ENCODE measurements around the gene SUCLG2.

SUCLG2 gene

GRCh38 chr3:67490658-67491057 lies 163.8 kb downstream of the SUCLG2 start:
- Histone ChIP-seq H3K4me2 (ENCODE audit: low read length) (no peak overlapping the region), H3K27ac (ENCODE audit: low read depth, low read length) (no peak overlapping the region), H3K27me3 (ENCODE audit: control insufficient read depth, low read length) (no peaks in the 10 kb centered on the region), H3K9me2 (replicated peaks; ENCODE audit: control insufficient read depth, low read length) (no peaks in the 10 kb centered on the region), H3F3A (ENCODE audit: control insufficient read depth, insufficient read depth) (no peaks in the 10 kb centered on the region), H3K79me2 (ENCODE audit: control insufficient read depth, low read length) (no peaks in the 10 kb centered on the region), H3K4me1 (ENCODE audit: control insufficient read depth, low read length) (no peaks in the 10 kb centered on the region), H3K36me3 (ENCODE audit: control insufficient read depth, low read length) (peaks cover 22% of the 10 kb centered on the region), H3K4me3 (ENCODE audit: low read length) (no peak overlapping the region), H3K9me3 (ENCODE audit: control insufficient read depth, insufficient read depth, low read length) (no peaks in the 10 kb centered on the region), H4K20me1 (ENCODE audit: control insufficient read depth, insufficient read depth, low read depth, low read length) (no peaks in the 10 kb centered on the region)
- TF ChIP-seq CTCF (IDR thresholded peaks at IDR 0.05; ENCODE audit: low read depth, low read length, poor library complexity, severe bottlenecking) (no peak), EZH2phosphoT487 (IDR thresholded peaks at IDR 0.05; ENCODE audit: borderline replicate concordance, low read length) (no peak)

GRCh38 chr3:67489816-67490215 lies 164.6 kb downstream of the SUCLG2 start:
- H3K9me3 ChIP-seq (ENCODE audit: control insufficient read depth, insufficient read depth, low read length) = no peaks in the 10 kb centered on the region
- TF ChIP-seq EZH2phosphoT487 (IDR thresholded peaks at IDR 0.05; ENCODE audit: borderline replicate concordance, low read length) (no peak), CTCF (IDR thresholded peaks at IDR 0.05; ENCODE audit: low read depth, low read length, poor library complexity, severe bottlenecking) (no peak)
- H3K27ac ChIP-seq (ENCODE audit: low read depth, low read length) = no peak overlapping the region
- no peak overlapping the region for H3K4me3 ChIP-seq (ENCODE audit: low read length)
- H3F3A ChIP-seq (ENCODE audit: control insufficient read depth, insufficient read depth) = no peaks in the 10 kb centered on the region
- H4K20me1 ChIP-seq (ENCODE audit: control insufficient read depth, insufficient read depth, low read depth, low read length) = no peaks in the 10 kb centered on the region
- H3K27me3 ChIP-seq (ENCODE audit: control insufficient read depth, low read length) = no peaks in the 10 kb centered on the region
- no peaks in the 10 kb centered on the region for H3K4me1 ChIP-seq (ENCODE audit: control insufficient read depth, low read length)
- H3K79me2 ChIP-seq (ENCODE audit: control insufficient read depth, low read length) = no peaks in the 10 kb centered on the region
- H3K36me3 ChIP-seq (ENCODE audit: control insufficient read depth, low read length) = peaks cover 16% of the 10 kb centered on the region
- no peak overlapping the region for H3K4me2 ChIP-seq (ENCODE audit: low read length)
- H3K9me2 ChIP-seq (replicated peaks; ENCODE audit: control insufficient read depth, low read length) = no peaks in the 10 kb centered on the region

GRCh38 chr3:67487564-67488114 lies 166.8 kb downstream of the SUCLG2 start:
- Histone ChIP-seq H3K27ac (ENCODE audit: low read depth, low read length) (no peak overlapping the region), H3K36me3 (ENCODE audit: control insufficient read depth, low read length) (no peaks in the 10 kb centered on the region; the same call in 1 of the 2 replicates), H3K9me2 (replicated peaks; ENCODE audit: control insufficient read depth, low read length) (no peaks in the 10 kb centered on the region), H3K4me1 (ENCODE audit: control insufficient read depth, low read length) (no peaks in the 10 kb centered on the region), H3K27me3 (ENCODE audit: control insufficient read depth, low read length) (no peaks in the 10 kb centered on the region), H3K4me2 (ENCODE audit: low read length) (no peak overlapping the region), H3F3A (ENCODE audit: control insufficient read depth, insufficient read depth) (no peaks in the 10 kb centered on the region), H3K9me3 (ENCODE audit: control insufficient read depth, insufficient read depth, low read length) (no peaks in the 10 kb centered on the region), H3K79me2 (ENCODE audit: control insufficient read depth, low read length) (no peaks in the 10 kb centered on the region), H4K20me1 (ENCODE audit: control insufficient read depth, insufficient read depth, low read depth, low read length) (no peaks in the 10 kb centered on the region), H3K4me3 (ENCODE audit: low read length) (no peak overlapping the region)
- TF ChIP-seq EZH2phosphoT487 (IDR thresholded peaks at IDR 0.05; ENCODE audit: borderline replicate concordance, low read length) = no peak
- TF ChIP-seq CTCF (IDR thresholded peaks at IDR 0.05; ENCODE audit: low read depth, low read length, poor library complexity, severe bottlenecking) = no peak

Measured in DOHH2 (cell line).